ENCODE data around the gene PRR35.

DNA sequence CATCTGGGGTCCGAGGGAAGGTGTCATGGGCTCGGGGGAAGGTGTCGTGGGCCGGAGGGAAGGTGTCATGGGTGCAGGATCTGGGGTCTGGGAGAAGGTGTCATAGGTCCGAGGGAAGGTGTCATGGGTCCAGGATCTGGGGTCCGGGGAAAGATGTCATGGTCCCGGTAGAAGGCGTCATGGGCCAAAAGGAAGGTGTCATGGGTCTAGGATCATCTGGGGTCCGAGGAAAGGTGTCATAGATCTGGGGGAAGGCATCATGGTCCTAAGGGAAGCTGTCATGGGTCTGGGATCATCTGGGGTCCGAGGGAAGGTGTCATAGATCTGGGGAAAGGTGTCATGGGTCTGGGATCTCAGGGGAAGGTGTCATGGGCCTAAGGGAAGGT lies 30.6 kb downstream of the PRR35 start:
- TF ChIP-seq EZH2 (IDR thresholded peaks at IDR 0.05; ENCODE audit: borderline replicate concordance, low read depth, low read length, severe bottlenecking): no peak
- TF ChIP-seq, protein P1, sequence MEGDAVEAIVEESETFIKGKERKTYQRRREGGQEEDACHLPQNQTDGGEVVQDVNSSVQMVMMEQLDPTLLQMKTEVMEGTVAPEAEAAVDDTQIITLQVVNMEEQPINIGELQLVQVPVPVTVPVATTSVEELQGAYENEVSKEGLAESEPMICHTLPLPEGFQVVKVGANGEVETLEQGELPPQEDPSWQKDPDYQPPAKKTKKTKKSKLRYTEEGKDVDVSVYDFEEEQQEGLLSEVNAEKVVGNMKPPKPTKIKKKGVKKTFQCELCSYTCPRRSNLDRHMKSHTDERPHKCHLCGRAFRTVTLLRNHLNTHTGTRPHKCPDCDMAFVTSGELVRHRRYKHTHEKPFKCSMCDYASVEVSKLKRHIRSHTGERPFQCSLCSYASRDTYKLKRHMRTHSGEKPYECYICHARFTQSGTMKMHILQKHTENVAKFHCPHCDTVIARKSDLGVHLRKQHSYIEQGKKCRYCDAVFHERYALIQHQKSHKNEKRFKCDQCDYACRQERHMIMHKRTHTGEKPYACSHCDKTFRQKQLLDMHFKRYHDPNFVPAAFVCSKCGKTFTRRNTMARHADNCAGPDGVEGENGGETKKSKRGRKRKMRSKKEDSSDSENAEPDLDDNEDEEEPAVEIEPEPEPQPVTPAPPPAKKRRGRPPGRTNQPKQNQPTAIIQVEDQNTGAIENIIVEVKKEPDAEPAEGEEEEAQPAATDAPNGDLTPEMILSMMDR (IDR thresholded peaks at IDR 0.05; ENCODE audit: extremely low read depth in 1 of 2, insufficient read depth in 1 of 2, low read depth in 1 of 2, low read length in 2 of 2): no peak

Data from endothelial cell of umbilical vein (primary cell).